ENCODE data around the gene HTT.

The HTT gene

DNA sequence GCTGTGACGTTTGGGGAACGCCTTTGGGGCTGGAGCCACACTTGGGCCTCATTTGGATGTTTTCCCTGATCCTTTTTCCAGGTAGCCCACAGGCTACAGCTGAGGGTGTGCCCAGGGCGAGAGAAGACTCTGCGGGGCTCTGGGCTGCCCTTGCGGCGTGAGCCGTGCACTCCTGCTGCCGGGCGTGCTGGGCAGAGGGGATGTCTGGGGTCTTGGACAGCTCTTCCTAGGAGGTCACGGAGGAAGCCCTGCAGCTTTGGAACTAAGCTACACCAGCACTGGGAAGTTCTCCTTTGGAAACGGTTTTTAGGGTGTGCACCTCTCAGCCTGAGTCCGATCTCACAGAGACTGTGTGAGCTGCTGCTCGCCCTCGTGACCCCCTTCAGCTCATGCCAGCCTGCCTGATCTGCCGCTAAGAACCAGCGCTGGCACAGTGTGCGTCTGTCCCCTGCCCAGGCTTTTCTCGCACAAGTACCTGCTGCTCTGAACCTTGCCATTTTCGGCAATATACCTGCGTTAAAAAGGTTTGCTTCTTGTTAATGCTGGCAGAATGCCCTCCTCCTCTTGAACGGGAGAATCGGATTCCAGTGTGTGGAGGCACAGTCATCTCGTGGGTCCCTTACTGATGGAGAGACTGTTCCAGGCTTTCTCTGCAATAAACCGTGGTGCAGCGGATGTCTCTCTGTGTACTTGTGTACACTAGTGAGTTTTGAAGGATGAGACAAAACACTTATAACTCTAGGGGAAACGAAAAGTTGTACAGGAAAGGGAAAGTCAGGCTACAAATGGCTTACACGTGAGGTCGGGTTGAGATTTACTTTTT, 188.8 kb downstream of the HTT start:
- no peak overlapping the region for H3K4me2 ChIP-seq (ENCODE audit: low read length)

DNA sequence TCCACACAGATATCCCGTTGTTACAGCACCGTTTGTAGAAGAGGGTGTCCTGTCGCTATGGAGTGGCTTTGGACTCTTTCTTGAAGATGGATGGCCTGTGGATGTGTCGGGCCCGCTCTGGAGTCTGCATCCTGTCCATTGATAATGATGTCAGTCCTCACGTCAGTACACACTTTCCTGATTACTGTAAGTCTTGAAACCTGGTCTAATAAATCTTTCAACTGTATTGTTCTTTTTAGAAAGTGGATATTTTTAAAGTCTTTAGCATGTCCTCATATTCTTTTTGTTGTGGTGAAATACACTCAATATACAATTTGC, 189.4 kb downstream of the HTT start:
- Histone ChIP-seq H3F3A (ENCODE audit: control insufficient read depth, insufficient read depth) (no peaks in the 10 kb centered on the region), H3K4me1 (ENCODE audit: control insufficient read depth, low read length) (no peaks in the 10 kb centered on the region), H3K9me2 (replicated peaks; ENCODE audit: control insufficient read depth, low read length) (no peaks in the 10 kb centered on the region), H3K27ac (ENCODE audit: low read depth, low read length) (no peak overlapping the region), H3K4me2 (ENCODE audit: low read length) (no peak overlapping the region), H3K36me3 (ENCODE audit: control insufficient read depth, low read length) (no peaks in the 10 kb centered on the region), H3K4me3 (ENCODE audit: low read length) (no peak overlapping the region), H3K79me2 (ENCODE audit: control insufficient read depth, low read length) (no peaks in the 10 kb centered on the region), H4K20me1 (ENCODE audit: control insufficient read depth, insufficient read depth, low read depth, low read length) (no peaks in the 10 kb centered on the region), H3K9me3 (ENCODE audit: control insufficient read depth, insufficient read depth, low read length) (no peaks in the 10 kb centered on the region), H3K27me3 (ENCODE audit: control insufficient read depth, low read length) (no peaks in the 10 kb centered on the region)
- no peak for TF ChIP-seq EZH2phosphoT487 (IDR thresholded peaks at IDR 0.05; ENCODE audit: borderline replicate concordance, low read length)
- TF ChIP-seq, protein P1, sequence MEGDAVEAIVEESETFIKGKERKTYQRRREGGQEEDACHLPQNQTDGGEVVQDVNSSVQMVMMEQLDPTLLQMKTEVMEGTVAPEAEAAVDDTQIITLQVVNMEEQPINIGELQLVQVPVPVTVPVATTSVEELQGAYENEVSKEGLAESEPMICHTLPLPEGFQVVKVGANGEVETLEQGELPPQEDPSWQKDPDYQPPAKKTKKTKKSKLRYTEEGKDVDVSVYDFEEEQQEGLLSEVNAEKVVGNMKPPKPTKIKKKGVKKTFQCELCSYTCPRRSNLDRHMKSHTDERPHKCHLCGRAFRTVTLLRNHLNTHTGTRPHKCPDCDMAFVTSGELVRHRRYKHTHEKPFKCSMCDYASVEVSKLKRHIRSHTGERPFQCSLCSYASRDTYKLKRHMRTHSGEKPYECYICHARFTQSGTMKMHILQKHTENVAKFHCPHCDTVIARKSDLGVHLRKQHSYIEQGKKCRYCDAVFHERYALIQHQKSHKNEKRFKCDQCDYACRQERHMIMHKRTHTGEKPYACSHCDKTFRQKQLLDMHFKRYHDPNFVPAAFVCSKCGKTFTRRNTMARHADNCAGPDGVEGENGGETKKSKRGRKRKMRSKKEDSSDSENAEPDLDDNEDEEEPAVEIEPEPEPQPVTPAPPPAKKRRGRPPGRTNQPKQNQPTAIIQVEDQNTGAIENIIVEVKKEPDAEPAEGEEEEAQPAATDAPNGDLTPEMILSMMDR (IDR thresholded peaks at IDR 0.05; ENCODE audit: low read depth, low read length, poor library complexity, severe bottlenecking), result no peak

More for the DNA sequence above, 188.8 kb downstream of the HTT start:
- Histone ChIP-seq H3K9me3 (ENCODE audit: control insufficient read depth, insufficient read depth, low read length) (no peaks in the 10 kb centered on the region), H3K9me2 (replicated peaks; ENCODE audit: control insufficient read depth, low read length) (no peaks in the 10 kb centered on the region), H3K4me1 (ENCODE audit: control insufficient read depth, low read length) (peaks cover 2% of the 10 kb centered on the region), H3K36me3 (ENCODE audit: control insufficient read depth, low read length) (no peaks in the 10 kb centered on the region), H3K79me2 (ENCODE audit: control insufficient read depth, low read length) (no peaks in the 10 kb centered on the region), H3K27me3 (ENCODE audit: control insufficient read depth, low read length) (peaks cover 2% of the 10 kb centered on the region; the same call in 1 of the 2 replicates), H3K4me3 (ENCODE audit: low read length) (no peak overlapping the region), H3K27ac (ENCODE audit: low read depth, low read length) (no peak overlapping the region), H3F3A (ENCODE audit: control insufficient read depth, insufficient read depth) (no peaks in the 10 kb centered on the region), H4K20me1 (ENCODE audit: control insufficient read depth, insufficient read depth, low read depth, low read length) (no peaks in the 10 kb centered on the region)
- no peak for TF ChIP-seq EZH2phosphoT487 (IDR thresholded peaks at IDR 0.05; ENCODE audit: borderline replicate concordance, low read length)
- TF ChIP-seq, protein P1 (IDR thresholded peaks at IDR 0.05; ENCODE audit: low read depth, low read length, poor library complexity, severe bottlenecking), result no peak

DNA sequence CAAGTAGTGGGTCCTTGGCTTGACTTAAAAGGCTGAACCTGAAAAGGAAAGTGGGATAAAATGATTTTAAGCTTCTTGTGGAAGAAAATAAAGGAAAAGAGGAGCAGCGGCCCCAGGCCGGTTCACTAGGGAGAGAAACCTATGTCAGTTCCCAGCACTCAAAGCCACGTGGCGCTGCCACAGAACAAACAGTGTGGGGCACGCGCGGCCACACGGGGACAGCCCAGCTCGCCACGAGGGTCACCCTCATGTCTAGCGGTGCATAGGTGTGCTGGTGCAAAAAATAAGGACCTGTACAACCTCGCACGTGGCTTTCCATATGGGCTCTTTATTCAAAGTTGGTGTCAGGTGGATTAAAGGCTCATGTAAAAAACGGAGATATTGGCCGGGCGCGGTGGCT, 191.6 kb downstream of the HTT start:
- Histone ChIP-seq H3K4me1 (ENCODE audit: control insufficient read depth, low read length) (no peaks in the 10 kb centered on the region), H3K36me3 (ENCODE audit: control insufficient read depth, low read length) (no peaks in the 10 kb centered on the region), H3K27ac (ENCODE audit: low read depth, low read length) (no peak overlapping the region), H3K9me2 (replicated peaks; ENCODE audit: control insufficient read depth, low read length) (no peaks in the 10 kb centered on the region), H3K9me3 (ENCODE audit: control insufficient read depth, insufficient read depth, low read length) (no peaks in the 10 kb centered on the region), H4K20me1 (ENCODE audit: control insufficient read depth, insufficient read depth, low read depth, low read length) (no peaks in the 10 kb centered on the region), H3K4me3 (ENCODE audit: low read length) (no peak overlapping the region), H3K4me2 (ENCODE audit: low read length) (no peak overlapping the region), H3F3A (ENCODE audit: control insufficient read depth, insufficient read depth) (no peaks in the 10 kb centered on the region), H3K79me2 (ENCODE audit: control insufficient read depth, low read length) (no peaks in the 10 kb centered on the region), H3K27me3 (ENCODE audit: control insufficient read depth, low read length) (no peaks in the 10 kb centered on the region)
- TF ChIP-seq EZH2phosphoT487 (IDR thresholded peaks at IDR 0.05; ENCODE audit: borderline replicate concordance, low read length), result no peak
- TF ChIP-seq, protein P1 (IDR thresholded peaks at IDR 0.05; ENCODE audit: low read depth, low read length, poor library complexity, severe bottlenecking), result no peak
